PC-3 (cell line): Measurements from ENCODE around the gene OCA2. TPM values are rescaled to one million over a fixed set of nuclear protein-coding genes. Genes with fewer than 3 reads are reported as not detected.

Source experiments
- ATAC-seq: fragments of 200-7000 bp; cut with Tn5 transposase; 2 replicates; pipeline ENCODE4 v1.9.1; 2020; ENCODE audit warnings: mild to moderate bottlenecking, moderate library complexity
- BruUV-seq: library from RNA; stranded (reverse); fragments of 400-500 nt; replicated peaks from 2 replicates; lab custom pipeline; 2021; lab: Mats Ljungman, UMichigan
- CTCF ChIA-PET: fragments of 300-600 bp; sonication (Branson Sonifier 250); formaldehyde crosslinking; loops from one replicate; lab custom pipeline; 2022; ENCODE audit warnings: antibody characterized with exemption; lab: Charles Lee
- POLR2A ChIA-PET: fragments of 300-600 bp; sonication (Branson Sonifier 250); formaldehyde crosslinking; loops from one replicate; lab custom pipeline; 2022; ENCODE audit warnings: antibody characterized with exemption; ENCODE audit not compliant: unreplicated experiment; lab: Charles Lee
- DNase-seq: peaks from one replicate; pipeline ENCODE4 v3.0.0-alpha.2; 2015
- H2AFZ ChIP-seq: fragments of 300-600 bp; sonication (generic); 2 replicates; pipeline ENCODE4 v1.6.0; 2016; ENCODE audit warnings: antibody characterized with exemption, low read length
- H3F3A ChIP-seq: fragments of 300-600 bp; sonication (generic); one replicate; pipeline ENCODE4 v1.6.0; 2017; ENCODE audit warnings: antibody characterized with exemption, low read length, control low read depth, mild to moderate bottlenecking; ENCODE audit not compliant: unreplicated experiment
- H3K27ac ChIP-seq: fragments of 300-600 bp; sonication (generic); 2 replicates; pipeline ENCODE4 v1.5.1; 2016; ENCODE audit warnings: mild to moderate bottlenecking, low read length
- H3K27me3 ChIP-seq: fragments of 300-600 bp; sonication (generic); 2 replicates; pipeline ENCODE4 v1.6.1; 2016; ENCODE audit warnings: low read length, mixed read lengths
- H3K36me3 ChIP-seq: fragments of 300-600 bp; sonication (generic); 2 replicates; pipeline ENCODE4 v1.6.1; 2016; ENCODE audit warnings: low read depth, mixed run types, low read length, mixed read lengths
- H3K4me1 ChIP-seq: fragments of 300-600 bp; sonication (generic); 2 replicates; pipeline ENCODE4 v1.5.1; 2016; ENCODE audit warnings: low read length; ENCODE audit not compliant: insufficient read depth
- H3K4me2 ChIP-seq: fragments of 300-600 bp; sonication (generic); 2 replicates; pipeline ENCODE4 v1.6.0; 2016; ENCODE audit warnings: low read length
- H3K4me3 ChIP-seq: fragments of 300-600 bp; sonication (generic); 2 replicates; pipeline ENCODE4 v1.5.1; 2016; ENCODE audit warnings: mild to moderate bottlenecking, low read length, mixed read lengths
- H3K79me2 ChIP-seq: fragments of 300-600 bp; sonication (generic); 2 replicates; pipeline ENCODE4 v1.6.1; 2017; ENCODE audit warnings: low read length, mixed read lengths
- H3K9ac ChIP-seq: fragments of 300-600 bp; sonication (generic); 2 replicates; pipeline ENCODE4 v1.6.0; 2016; ENCODE audit warnings: mild to moderate bottlenecking, low read length
- H3K9me2 ChIP-seq: fragments of 300-600 bp; sonication (generic); replicated peaks from 2 replicates; pipeline ENCODE4 v1.6.1; 2016; ENCODE audit warnings: mixed run types, low read length, mixed read lengths
- H3K9me3 ChIP-seq: fragments of 300-600 bp; sonication (generic); 2 replicates; pipeline ENCODE4 v1.6.1; 2016; ENCODE audit warnings: low read length, mixed read lengths
- H4K20me1 ChIP-seq: fragments of 300-600 bp; sonication (generic); 2 replicates; pipeline ENCODE4 v1.6.1; 2016; ENCODE audit warnings: low read length, mixed read lengths
- EZH2 ChIP-seq: fragments of 300-600 bp; sonication (generic); IDR thresholded peaks from one replicate; pipeline ENCODE4 v1.6.1; 2017; ENCODE audit warnings: antibody characterized with exemption, mild to moderate bottlenecking, low read length; ENCODE audit not compliant: unreplicated experiment
- EZH2phosphoT487 ChIP-seq: fragments of 300-600 bp; sonication (generic); IDR thresholded peaks from 2 replicates; pipeline ENCODE4 v1.6.1; 2018; ENCODE audit warnings: mild to moderate bottlenecking, antibody characterized with exemption, low read length, borderline replicate concordance
- intact Hi-C: fragments of 100-400 bp; cut with micrococcal nuclease; formaldehyde crosslinking; loops from 2 replicates; pipeline ENCODE4 v1.9.0; 2023
- total RNA-seq: library from RNA; depleted of rRNA; stranded (reverse); fragments of >200 nt; gene quantifications from 2 replicates; pipeline ENCODE4 v1.2.3, GENCODE V29; 2014
- TF ChIP-seq, protein P1 (sequence below): fragments of 300-600 bp; sonication (generic); conservative IDR thresholded peaks from 2 replicates; pipeline ENCODE4 v1.5.1; 2017; ENCODE audit warnings: antibody characterized with exemption, low read depth, mild to moderate bottlenecking, low read length

OCA2 gene
- total RNA-seq, 1 experiment from 2014 or later, result not detected

DNA sequence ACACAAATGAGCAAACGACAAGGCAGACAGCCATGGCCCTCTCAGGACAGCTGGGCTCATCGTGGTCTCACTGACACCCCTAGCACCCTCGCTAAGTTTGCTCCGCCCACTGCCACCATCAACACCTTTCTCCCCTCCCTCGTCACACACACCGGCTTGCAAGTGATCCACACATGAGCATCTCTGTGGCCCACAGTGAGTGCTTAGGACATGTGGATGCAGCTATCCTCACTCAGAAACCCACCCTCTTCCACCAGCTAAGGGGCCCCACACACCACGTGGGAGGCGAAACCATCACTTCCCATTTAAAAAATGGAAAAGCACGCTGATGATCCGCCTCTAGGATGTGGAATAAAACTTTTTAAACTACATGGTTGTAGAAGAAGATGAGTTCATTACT lies 105.6 kb downstream of the OCA2 start:
- BruUV-seq, result no TSS peak
- TF ChIP-seq EZH2, result no peak
- TF ChIP-seq, protein P1, sequence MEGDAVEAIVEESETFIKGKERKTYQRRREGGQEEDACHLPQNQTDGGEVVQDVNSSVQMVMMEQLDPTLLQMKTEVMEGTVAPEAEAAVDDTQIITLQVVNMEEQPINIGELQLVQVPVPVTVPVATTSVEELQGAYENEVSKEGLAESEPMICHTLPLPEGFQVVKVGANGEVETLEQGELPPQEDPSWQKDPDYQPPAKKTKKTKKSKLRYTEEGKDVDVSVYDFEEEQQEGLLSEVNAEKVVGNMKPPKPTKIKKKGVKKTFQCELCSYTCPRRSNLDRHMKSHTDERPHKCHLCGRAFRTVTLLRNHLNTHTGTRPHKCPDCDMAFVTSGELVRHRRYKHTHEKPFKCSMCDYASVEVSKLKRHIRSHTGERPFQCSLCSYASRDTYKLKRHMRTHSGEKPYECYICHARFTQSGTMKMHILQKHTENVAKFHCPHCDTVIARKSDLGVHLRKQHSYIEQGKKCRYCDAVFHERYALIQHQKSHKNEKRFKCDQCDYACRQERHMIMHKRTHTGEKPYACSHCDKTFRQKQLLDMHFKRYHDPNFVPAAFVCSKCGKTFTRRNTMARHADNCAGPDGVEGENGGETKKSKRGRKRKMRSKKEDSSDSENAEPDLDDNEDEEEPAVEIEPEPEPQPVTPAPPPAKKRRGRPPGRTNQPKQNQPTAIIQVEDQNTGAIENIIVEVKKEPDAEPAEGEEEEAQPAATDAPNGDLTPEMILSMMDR, result no peak
- ATAC-seq (no peak), DNase-seq (no peak)
- Histone ChIP-seq H3K4me3 (no peak overlapping the region), H2AFZ (no peak overlapping the region), H3K36me3 (no peaks in the 10 kb centered on the region), H3K9me3 (no peaks in the 10 kb centered on the region), H3F3A (no peaks in the 10 kb centered on the region), H3K79me2 (no peaks in the 10 kb centered on the region), H3K9me2 (no peaks in the 10 kb centered on the region), H3K4me2 (no peak overlapping the region), H3K4me1 (no peaks in the 10 kb centered on the region), H3K27ac (no peak overlapping the region), H4K20me1 (no peaks in the 10 kb centered on the region), H3K9ac (no peak overlapping the region), H3K27me3 (no peaks in the 10 kb centered on the region)
- intact Hi-C loops, result no loop called here
- POLR2A ChIA-PET, result no interaction called here
- CTCF ChIA-PET, result no interaction called here

DNA sequence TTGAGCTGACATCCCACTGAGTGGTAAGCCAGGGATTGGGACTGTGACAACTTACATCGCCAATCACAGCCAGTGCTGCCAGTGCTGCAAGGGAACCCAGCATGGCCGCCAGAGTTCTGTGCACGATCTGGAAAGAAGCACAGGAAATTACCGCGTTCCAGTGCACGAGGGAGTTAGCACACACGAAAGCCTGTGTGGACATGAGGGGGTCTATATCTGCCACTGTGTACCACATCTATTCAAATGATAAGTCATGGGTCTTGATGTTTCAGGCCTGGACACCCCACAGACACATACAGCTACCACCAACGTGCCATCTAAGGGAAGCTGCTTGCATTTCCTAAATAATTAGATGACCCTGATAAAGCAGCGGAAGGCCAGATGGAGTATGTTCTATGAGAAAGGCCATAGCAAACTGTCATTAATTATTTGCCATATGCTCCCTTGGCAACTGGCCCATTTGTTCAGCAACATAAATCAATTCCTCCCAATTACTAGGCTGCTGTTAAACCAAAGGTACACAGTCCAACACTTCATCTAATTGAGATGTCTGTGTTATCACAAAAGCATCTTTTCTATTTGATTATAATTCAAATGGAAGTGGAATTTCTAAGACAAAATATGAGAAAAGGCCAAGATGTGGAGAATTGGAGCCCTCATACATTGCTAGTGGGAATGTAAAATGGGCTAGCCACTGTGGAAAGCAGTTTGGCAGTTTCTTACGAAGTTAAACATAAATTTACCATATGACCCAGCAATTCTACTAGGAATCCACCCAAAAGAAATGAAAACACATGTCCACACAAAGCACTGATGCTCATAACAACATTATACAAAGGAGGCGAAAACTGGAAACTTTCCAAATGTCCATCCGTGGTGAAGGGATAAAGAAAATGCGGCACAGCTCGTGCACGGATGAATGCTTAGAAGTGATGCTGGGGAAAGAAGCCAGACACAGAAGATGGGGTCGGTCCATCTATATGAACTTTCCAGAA lies 108.3 kb downstream of the OCA2 start:
- no peak overlapping the region for H3K4me2 ChIP-seq
- no peak for ATAC-seq
- H3K4me1 ChIP-seq, result no peaks in the 10 kb centered on the region
- no TSS peak for BruUV-seq
- H3K9ac ChIP-seq, result no peak overlapping the region
- no peak overlapping the region for H3K27ac ChIP-seq
- POLR2A ChIA-PET, result no interaction called here
- no peak overlapping the region for H3K4me3 ChIP-seq
- intact Hi-C loops, result no loop called here
- H3F3A ChIP-seq, result no peaks in the 10 kb centered on the region
- H3K9me3 ChIP-seq, result no peaks in the 10 kb centered on the region
- H3K27me3 ChIP-seq, result no peaks in the 10 kb centered on the region
- H2AFZ ChIP-seq, result no peak overlapping the region
- no peaks in the 10 kb centered on the region for H3K9me2 ChIP-seq
- CTCF ChIA-PET, result no interaction called here
- no peaks in the 10 kb centered on the region for H3K79me2 ChIP-seq
- no peak for DNase-seq
- TF ChIP-seq, protein P1, result no peak
- TF ChIP-seq EZH2phosphoT487 (no peak), EZH2 (no peak)
- H3K36me3 ChIP-seq, result no peaks in the 10 kb centered on the region
- no peaks in the 10 kb centered on the region for H4K20me1 ChIP-seq

DNA sequence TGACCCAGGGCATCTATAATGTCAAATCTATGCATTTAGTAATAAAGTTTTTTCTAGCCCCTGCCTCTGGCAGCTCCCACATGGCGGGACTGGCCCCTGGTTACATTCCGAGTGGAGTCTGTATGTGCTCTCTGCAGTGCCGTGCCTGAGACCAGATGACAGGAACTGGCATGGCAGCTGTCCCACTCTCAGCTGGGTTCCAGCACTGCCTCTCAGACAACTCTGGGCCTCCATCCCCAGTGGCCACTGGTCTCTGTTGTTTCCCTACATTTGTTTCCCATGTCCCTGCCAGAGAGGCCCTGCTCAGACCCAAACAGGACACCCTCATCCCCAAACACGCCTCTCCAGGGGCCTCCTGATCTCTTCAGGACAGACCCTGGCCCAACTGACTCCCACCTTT lies 109.3 kb downstream of the OCA2 start:
- no peak overlapping the region for H3K9ac ChIP-seq
- H3K9me2 ChIP-seq, result no peaks in the 10 kb centered on the region
- ATAC-seq (no peak), DNase-seq (no peak)
- H2AFZ ChIP-seq, result no peak overlapping the region
- intact Hi-C loops, result no loop called here
- H3K9me3 ChIP-seq, result no peaks in the 10 kb centered on the region
- TF ChIP-seq EZH2, result no peak
- TF ChIP-seq, protein P1, result no peak
- TF ChIP-seq EZH2phosphoT487, result no peak
- no peaks in the 10 kb centered on the region for H4K20me1 ChIP-seq
- H3F3A ChIP-seq, result no peaks in the 10 kb centered on the region
- no peaks in the 10 kb centered on the region for H3K4me1 ChIP-seq
- ChIA-PET CTCF (no interaction called here), POLR2A (no interaction called here)
- no peaks in the 10 kb centered on the region for H3K36me3 ChIP-seq
- no peaks in the 10 kb centered on the region for H3K79me2 ChIP-seq
- no peaks in the 10 kb centered on the region for H3K27me3 ChIP-seq
- no peak overlapping the region for H3K27ac ChIP-seq
- no peak overlapping the region for H3K4me2 ChIP-seq
- BruUV-seq, result no TSS peak
- no peak overlapping the region for H3K4me3 ChIP-seq
